GM19395 (cell line): ENCODE measurements around the gene TENT5C.

Source experiments
- ATAC-seq: cut with Tn5 transposase; IDR thresholded peaks from one replicate; pipeline ENCODE4 v1.9.1; 2021; ENCODE audit warnings: mild to moderate bottlenecking, moderate library complexity; ENCODE audit not compliant: unreplicated experiment

The TENT5C gene

DNA sequence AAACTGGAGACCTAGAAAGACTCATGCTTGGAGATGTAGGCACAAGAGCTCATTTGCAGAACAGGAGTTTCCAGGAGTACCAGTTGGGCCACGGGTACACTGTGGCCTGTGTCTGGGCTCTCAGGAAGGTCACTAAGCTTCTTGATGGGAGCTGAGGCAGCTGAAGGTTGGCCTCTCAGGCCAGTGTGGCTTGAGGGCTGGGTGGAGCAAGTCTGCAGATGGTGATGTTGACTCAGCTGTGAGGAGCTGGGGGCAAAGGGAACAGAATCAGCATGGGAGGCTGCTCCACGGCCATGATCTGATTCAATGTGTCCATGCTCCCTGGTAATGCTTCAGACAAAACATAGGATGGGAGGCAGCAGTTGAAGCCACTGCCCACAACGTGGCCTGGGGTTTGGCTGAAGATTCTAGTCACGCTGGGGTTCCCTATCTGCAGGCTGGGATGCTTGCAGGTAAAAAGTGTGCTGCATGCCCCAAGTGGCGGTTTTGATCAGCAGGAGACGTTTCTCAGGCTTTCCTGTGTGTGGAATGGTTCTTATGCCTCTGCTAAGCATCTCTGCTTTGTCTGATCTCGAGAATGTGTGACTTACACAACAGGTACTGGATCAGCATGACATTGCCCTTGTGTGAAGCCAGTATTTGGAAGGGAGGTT lies 15.4 kb upstream of the TENT5C start:
- no peak for ATAC-seq

- no peak for ATAC-seq
Measured at GRCh38 chr1:117591252-117591651, 14.6 kb upstream of the TENT5C start.

DNA sequence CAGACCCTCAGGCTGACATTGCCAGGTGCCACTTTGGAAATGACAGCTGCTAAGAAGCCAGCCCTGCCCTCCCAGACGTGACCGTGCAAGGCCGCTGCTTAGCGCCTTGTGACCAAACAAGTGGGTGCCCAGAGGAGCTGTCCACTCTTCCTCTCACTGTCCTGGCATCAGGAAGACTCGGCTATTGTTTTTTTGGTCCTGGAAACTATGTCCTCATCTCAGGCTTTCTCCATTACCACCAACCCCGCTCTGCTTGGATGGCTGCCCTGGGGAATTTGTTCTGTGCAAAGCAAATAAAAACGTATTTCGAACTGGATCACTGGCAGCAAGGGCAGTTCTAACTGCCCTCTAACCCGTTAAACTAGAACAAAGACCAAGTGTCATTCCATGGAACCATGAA lies 13.7 kb upstream of the TENT5C start:
- ATAC-seq: no peak

DNA sequence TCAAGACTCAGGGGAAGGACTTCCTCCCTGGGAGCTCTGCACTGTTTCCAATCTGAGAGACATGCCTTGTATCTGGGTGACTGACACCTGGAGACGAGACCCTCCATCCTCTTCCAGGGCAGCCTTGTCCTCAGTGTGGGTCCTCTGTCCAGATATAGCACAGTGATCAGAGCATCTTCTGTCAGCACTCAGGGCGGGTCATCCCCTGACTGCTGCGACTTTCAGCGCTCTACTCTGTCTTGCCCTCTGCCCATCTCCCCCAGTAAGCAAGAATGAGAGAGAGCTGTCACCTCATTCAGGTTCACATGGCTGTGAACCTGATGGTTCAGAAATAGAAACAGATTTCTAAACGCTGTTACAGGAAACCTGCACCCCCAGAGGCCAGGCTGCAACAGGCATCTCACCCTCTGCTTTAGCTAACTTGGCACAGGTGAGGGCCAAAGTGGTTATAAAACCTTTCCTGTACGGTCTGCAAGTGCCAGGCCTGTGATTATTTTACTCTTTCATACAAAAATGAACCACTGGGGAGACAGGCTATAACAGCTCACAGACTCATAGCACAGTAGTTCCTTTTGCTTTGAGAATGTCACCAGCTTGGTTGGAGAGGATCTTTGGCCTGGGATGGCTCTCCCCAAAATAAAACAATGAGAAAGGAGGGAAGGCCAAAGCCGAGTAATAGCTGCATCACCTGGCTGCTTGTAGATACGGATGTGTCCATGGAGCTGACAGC lies 11.4 kb upstream of the TENT5C start:
- ATAC-seq: no peak

DNA sequence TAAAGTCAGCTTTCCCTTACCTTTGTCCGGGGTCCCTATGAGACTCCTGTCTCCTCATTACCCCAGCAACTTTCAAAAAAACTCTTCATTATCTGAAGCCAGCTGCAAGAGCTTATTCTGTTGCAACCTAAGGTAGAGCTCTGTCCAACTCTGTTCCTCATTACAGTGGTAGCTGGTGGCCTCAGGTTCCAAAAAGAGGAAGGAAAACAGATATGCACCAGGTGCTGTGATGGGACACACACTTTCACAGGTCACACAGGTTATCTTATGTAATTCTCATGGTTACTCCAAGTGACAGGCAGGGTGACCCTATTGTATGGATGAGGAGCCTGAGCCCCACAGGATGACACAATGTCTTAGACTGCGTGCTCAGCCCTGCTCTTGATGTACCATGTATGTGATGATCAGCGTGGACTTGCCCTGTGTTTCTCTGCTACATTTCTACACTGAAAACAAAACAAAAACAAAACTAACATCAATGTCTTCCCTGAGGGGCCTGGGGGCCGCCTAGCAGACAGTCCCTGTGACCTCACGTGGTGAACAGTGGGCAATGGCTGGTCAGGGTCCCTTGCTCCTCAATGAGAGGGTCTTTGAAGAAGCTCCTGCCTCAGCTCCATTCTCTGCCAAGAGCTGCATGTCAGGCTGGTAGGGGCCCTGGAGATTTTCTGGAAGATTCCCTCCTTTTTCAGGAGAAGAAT lies 9.7 kb upstream of the TENT5C start:
- ATAC-seq: no peak

GRCh38 chr1:117598489-117598888 lies 7.4 kb upstream of the TENT5C start:
- ATAC-seq: no peak

DNA sequence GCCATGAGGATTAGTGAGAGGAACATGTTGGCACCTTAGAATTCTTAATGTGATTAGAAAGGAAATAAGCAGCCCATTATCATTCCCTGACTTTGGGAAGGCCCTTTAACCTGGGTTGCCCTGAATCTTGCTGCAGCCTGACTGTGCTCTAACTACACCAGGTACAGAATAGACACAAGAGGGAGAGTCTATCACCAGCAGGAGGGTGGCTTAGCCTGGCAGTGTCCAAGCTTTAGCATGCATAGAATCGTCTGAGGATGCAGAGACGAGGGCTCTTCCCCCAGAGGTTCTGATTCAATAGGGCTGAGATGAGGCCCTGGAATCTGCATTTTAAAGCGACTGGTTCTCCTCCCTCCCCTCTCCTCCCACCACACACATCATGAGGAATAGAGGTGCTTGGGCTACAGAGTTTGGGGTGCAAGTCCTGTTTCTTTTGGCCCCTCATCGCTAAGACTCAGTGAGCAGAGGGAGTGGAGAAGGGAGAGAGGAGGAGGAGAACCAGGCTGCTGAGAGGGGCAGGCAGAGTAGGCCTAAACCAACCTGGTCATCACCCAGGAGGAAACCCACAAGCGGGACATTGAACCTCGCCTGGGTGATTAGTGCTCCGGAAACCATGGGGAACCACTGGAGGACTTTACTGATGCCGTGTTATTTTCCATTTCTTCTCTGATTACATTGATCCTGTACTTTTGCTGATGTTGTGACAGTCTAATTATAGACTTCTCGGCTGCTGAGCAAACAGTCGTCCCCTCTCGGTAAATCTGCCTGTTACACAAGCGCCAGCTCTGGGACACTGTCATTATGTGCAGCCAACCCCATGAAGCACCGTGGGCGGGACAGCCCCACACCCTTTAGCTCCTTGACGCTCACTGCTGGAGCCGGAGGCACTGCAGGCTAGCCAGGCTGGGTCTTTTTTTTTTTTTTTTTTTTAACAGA lies 6.3 kb upstream of the TENT5C start:
- ATAC-seq: no peak

DNA sequence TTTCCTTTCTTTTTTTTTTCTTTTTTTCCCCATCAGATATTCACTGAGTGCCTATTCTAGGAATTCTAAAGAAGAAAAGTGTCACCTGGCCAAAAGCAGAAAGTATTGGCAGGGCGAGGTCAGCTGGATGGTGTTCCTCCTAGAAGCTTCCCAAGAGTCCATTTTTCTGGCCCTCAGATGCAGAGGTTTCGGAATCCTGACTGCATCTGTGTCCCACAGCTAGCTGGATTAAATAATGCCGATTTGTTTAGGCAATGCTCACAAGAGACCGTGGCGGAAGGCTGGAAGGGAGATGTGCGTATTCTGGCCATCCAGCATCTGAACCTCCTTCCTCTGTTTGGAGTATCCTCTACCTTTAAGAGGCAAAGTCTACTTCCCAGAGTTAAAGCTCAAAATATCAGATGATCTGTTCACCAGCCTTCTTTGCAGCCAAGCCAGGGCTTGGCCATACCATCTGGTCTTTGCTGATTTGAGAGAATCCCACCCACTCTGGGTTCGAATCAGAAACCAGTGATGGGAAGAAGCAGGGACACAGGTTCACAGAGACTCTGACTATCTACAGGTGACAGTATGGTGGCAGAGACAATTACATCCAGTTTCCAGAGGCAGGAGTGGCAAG lies 5.4 kb upstream of the TENT5C start:
- no peak for ATAC-seq

GRCh38 chr1:117600966-117601365 lies 4.9 kb upstream of the TENT5C start:
- ATAC-seq: no peak

GRCh38 chr1:117602862-117603261 lies 3.0 kb upstream of the TENT5C start:
- ATAC-seq: no peak

GRCh38 chr1:117605164-117605773 lies 579 bp upstream of the TENT5C start:
- peak; percentile 39 for ATAC-seq

DNA sequence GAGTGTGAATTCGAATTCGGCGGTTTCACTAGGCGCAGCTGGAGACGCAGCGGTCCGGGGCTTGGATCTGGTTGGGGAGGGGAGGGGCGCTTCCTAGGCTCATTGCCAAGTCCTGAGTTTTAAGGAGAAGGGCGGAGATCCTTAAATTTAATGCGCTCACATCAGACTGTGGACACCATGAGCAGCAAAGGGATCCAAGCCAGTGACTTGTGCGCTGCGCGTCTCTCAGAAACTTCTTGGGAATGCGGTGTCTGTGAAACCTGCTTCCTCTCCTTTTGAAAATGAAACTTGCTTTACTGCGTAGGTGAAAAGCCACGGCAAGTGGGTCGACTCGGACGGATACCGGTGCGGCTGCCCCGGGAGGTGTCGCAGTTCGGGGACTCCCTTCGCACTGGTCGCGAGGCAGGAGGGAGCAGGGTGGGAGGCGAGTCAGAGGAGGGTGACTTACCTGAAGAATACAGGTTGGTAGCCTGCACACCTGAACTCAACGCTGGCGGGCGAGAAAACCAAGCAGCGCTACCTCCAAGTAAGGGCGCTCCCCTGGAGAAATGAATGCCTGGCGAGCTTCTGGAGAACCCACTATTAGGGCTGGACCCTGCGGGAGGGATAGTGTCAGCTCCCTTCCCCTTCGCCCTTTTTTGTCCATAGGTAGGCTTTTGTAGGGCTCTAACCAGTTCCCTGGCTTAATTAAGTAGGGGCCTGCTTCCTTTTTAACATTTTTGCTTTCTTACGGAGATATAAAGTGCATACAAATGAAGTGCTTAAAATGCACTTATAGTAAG lies 992 bp downstream of the TENT5C start:
- ATAC-seq: peak; percentile 13

GRCh38 chr1:117607471-117607870 lies 1.6 kb downstream of the TENT5C start:
- ATAC-seq: no peak

- no peak for ATAC-seq
Measured at GRCh38 chr1:117608115-117608615, 2.3 kb downstream of the TENT5C start.

DNA sequence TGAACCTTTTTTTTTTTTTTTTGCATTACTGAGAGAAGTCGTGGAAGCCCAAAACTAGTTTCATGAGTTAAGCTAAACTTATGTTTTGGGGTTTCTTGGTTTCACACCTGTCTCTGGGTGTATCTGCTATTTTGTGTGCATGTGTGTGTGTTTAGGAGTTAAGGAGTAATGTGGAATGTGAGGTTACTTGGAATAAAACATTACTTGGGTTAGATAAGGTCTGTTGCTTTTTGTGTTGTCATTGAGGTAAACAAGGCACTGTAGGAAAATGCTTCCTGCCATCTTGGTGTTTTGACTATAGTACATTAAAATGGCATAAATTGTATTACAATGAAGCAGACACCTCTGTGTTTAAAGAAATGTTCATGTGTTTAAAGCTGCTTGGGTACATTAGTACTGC lies 2.9 kb downstream of the TENT5C start:
- ATAC-seq: no peak

GRCh38 chr1:117609471-117609911 lies 3.6 kb downstream of the TENT5C start:
- ATAC-seq: no peak

- ATAC-seq: no peak
Measured at GRCh38 chr1:117610036-117610435, 4.2 kb downstream of the TENT5C start.

- ATAC-seq: no peak
Measured at GRCh38 chr1:117611121-117611601, 5.3 kb downstream of the TENT5C start.
